ENCODE data around the gene DRC3. TPM values are rescaled to one million over a fixed set of nuclear protein-coding genes. Genes with fewer than 3 reads are reported as not detected.

DRC3 gene
- total and polyA plus RNA-seq, 2 experiments from 2014 or later = 1.1 to 1.8 TPM

- H3K4me2 ChIP-seq = no peak overlapping the region
- no peak for DNase-seq (ENCODE audit: low spot score)
- H3K9me2 ChIP-seq (replicated peaks; ENCODE audit: insufficient read depth) = no peaks in the 10 kb centered on the region
- no peak overlapping the region for H3K4me3 ChIP-seq
- 98% methylated on average over 6 of the region's 6 CpGs for WGBS (ENCODE audit: low lambda C conversion rate, missing lambda C conversion rate)
- no peaks in the 10 kb centered on the region for H3K4me1 ChIP-seq (ENCODE audit: insufficient read depth)
- no peak overlapping the region for H3K27ac ChIP-seq
- no peaks in the 10 kb centered on the region for H3K79me2 ChIP-seq
- TF ChIP-seq CTCF (IDR thresholded peaks at IDR 0.05; ENCODE audit: poor library complexity) (no peak), EZH2phosphoT487 (IDR thresholded peaks at IDR 0.05; ENCODE audit: low read depth, severe bottlenecking, unreplicated experiment) (no peak), EZH2 (IDR thresholded peaks at IDR 0.05; ENCODE audit: borderline replicate concordance) (no peak)
- no peak overlapping the region for H2AFZ ChIP-seq
- no peaks in the 10 kb centered on the region for H3K9me3 ChIP-seq (ENCODE audit: low read depth)
- H4K20me1 ChIP-seq (ENCODE audit: insufficient read depth, poor library complexity, severe bottlenecking) = no peaks in the 10 kb centered on the region
- no peaks in the 10 kb centered on the region for H3K36me3 ChIP-seq (replicated peaks; ENCODE audit: insufficient read depth, low read depth)
- H3K27me3 ChIP-seq = no peaks in the 10 kb centered on the region
Measured at GRCh38 chr17:18055597-18055996, 82.9 kb downstream of the DRC3 start.

DNA sequence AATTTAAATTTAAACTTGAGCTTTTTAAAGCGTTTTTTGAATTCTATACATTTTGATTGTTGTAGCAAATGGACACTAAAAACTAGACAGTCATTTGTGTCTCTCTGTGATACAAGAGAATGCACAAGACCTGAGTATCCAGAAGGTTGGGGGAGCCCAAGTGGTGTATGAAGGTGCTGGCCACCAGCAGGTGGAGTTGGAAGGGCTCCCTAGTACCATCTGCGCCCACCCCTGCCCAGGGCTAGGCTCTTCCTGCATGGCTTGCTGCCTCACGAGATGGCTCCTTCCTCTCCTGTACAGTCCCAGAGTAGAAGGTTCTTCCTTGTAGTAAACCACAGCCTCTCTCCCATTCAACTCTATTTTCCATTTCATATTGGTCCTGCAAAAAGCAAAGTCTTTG lies 83.6 kb downstream of the DRC3 start:
- Histone ChIP-seq H3K27ac (no peak overlapping the region), H3K4me1 (ENCODE audit: insufficient read depth) (no peaks in the 10 kb centered on the region), H3K27me3 (no peaks in the 10 kb centered on the region), H3K4me3 (no peak overlapping the region), H2AFZ (no peak overlapping the region), H3K4me2 (no peak overlapping the region), H3K79me2 (no peaks in the 10 kb centered on the region), H3K9me3 (ENCODE audit: low read depth) (no peaks in the 10 kb centered on the region), H3K36me3 (replicated peaks; ENCODE audit: insufficient read depth, low read depth) (no peaks in the 10 kb centered on the region), H4K20me1 (ENCODE audit: insufficient read depth, poor library complexity, severe bottlenecking) (no peaks in the 10 kb centered on the region), H3K9me2 (replicated peaks; ENCODE audit: insufficient read depth) (no peaks in the 10 kb centered on the region)
- TF ChIP-seq CTCF (IDR thresholded peaks at IDR 0.05; ENCODE audit: poor library complexity) (no peak), EZH2 (IDR thresholded peaks at IDR 0.05; ENCODE audit: borderline replicate concordance) (no peak), EZH2phosphoT487 (IDR thresholded peaks at IDR 0.05; ENCODE audit: low read depth, severe bottlenecking, unreplicated experiment) (no peak)
- WGBS (ENCODE audit: low lambda C conversion rate, missing lambda C conversion rate) = 93% methylated on average over 3 of the region's 3 CpGs
- DNase-seq (ENCODE audit: low spot score) = no peak

- Histone ChIP-seq H3K27me3 (no peaks in the 10 kb centered on the region), H3K36me3 (replicated peaks; ENCODE audit: insufficient read depth, low read depth) (no peaks in the 10 kb centered on the region), H3K79me2 (no peaks in the 10 kb centered on the region), H2AFZ (no peak overlapping the region), H3K9me3 (ENCODE audit: low read depth) (no peaks in the 10 kb centered on the region), H3K4me2 (no peak overlapping the region), H3K4me1 (ENCODE audit: insufficient read depth) (no peaks in the 10 kb centered on the region), H3K4me3 (no peak overlapping the region), H3K27ac (no peak overlapping the region), H3K9me2 (replicated peaks; ENCODE audit: insufficient read depth) (no peaks in the 10 kb centered on the region), H4K20me1 (ENCODE audit: insufficient read depth, poor library complexity, severe bottlenecking) (no peaks in the 10 kb centered on the region)
- DNase-seq (ENCODE audit: low spot score) = no peak
- WGBS (ENCODE audit: low lambda C conversion rate, missing lambda C conversion rate) = 96% methylated on average over 5 of the region's 5 CpGs
- no peak for TF ChIP-seq EZH2phosphoT487 (IDR thresholded peaks at IDR 0.05; ENCODE audit: low read depth, severe bottlenecking, unreplicated experiment)
- TF ChIP-seq EZH2 (IDR thresholded peaks at IDR 0.05; ENCODE audit: borderline replicate concordance) = no peak
- no peak for TF ChIP-seq CTCF (IDR thresholded peaks at IDR 0.05; ENCODE audit: poor library complexity)
Measured at GRCh38 chr17:18059283-18059682, 86.6 kb downstream of the DRC3 start.

- Histone ChIP-seq H2AFZ (no peak overlapping the region), H3K79me2 (no peaks in the 10 kb centered on the region), H4K20me1 (ENCODE audit: insufficient read depth, poor library complexity, severe bottlenecking) (no peaks in the 10 kb centered on the region), H3K9me2 (replicated peaks; ENCODE audit: insufficient read depth) (no peaks in the 10 kb centered on the region), H3K36me3 (replicated peaks; ENCODE audit: insufficient read depth, low read depth) (no peaks in the 10 kb centered on the region), H3K9me3 (ENCODE audit: low read depth) (no peaks in the 10 kb centered on the region), H3K27ac (no peak overlapping the region), H3K4me2 (no peak overlapping the region), H3K4me3 (no peak overlapping the region), H3K4me1 (ENCODE audit: insufficient read depth) (no peaks in the 10 kb centered on the region), H3K27me3 (no peaks in the 10 kb centered on the region)
- TF ChIP-seq EZH2phosphoT487 (IDR thresholded peaks at IDR 0.05; ENCODE audit: low read depth, severe bottlenecking, unreplicated experiment) = no peak
- no peak for TF ChIP-seq CTCF (IDR thresholded peaks at IDR 0.05; ENCODE audit: poor library complexity)
- no peak for TF ChIP-seq EZH2 (IDR thresholded peaks at IDR 0.05; ENCODE audit: borderline replicate concordance)
- WGBS (ENCODE audit: low lambda C conversion rate, missing lambda C conversion rate) = 94% methylated on average over 2 of the region's 2 CpGs
- no peak for DNase-seq (ENCODE audit: low spot score)
Measured at GRCh38 chr17:18064053-18064452, 91.4 kb downstream of the DRC3 start.
